Natural killer cell (primary cell): ENCODE measurements around the gene ITGB2. TPM values are rescaled to one million over a fixed set of nuclear protein-coding genes. Genes with fewer than 3 reads are reported as not detected.

Source experiments
- ATAC-seq, 3 donors: fragments of 150-1000 bp in 2 of 3; fragments of 200-7000 bp in 1 of 3; cut with Tn5 transposase; 1 replicate in 1 of 3; 2 replicates in 2 of 3; pipeline ENCODE4 v1.10.0; 2021; ENCODE audit warnings: mild to moderate bottlenecking in 2 of 3, moderate library complexity in 2 of 3
- DNase-seq, 2 donors: peaks; one replicate each; pipeline versions ENCODE4 v3.0.0 to v3.0.0-alpha.2; 2013 to 2021; ENCODE audit warnings: mixed read lengths in 1 of 2
- H3K27ac ChIP-seq: one replicate; pipeline ENCODE4 v1.5.1; 2013; ENCODE audit warnings: mild to moderate bottlenecking, low read length
- H3K27me3 ChIP-seq: one replicate; pipeline ENCODE4 v1.6.1; 2013; ENCODE audit warnings: low read length; ENCODE audit not compliant: control insufficient read depth, insufficient read depth
- H3K36me3 ChIP-seq: one replicate; pipeline ENCODE4 v1.6.1; 2013; ENCODE audit warnings: low read length; ENCODE audit not compliant: control insufficient read depth, insufficient read depth
- H3K4me1 ChIP-seq: one replicate; pipeline ENCODE4 v1.6.1; 2013; ENCODE audit warnings: low read length; ENCODE audit not compliant: control insufficient read depth, insufficient read depth
- H3K4me3 ChIP-seq: one replicate; pipeline ENCODE4 v1.5.1; 2013; ENCODE audit warnings: low read length
- H3K9me3 ChIP-seq: one replicate; pipeline ENCODE4 v1.6.1; 2013; ENCODE audit warnings: low read length; ENCODE audit not compliant: control insufficient read depth, insufficient read depth
- H3K27ac Mint-ChIP-seq, 2 donors: one replicate each; pipeline ENCODE4 v1.8.0; 2022; ENCODE audit warnings: mild to moderate bottlenecking in 2 of 2, mixed read lengths in 2 of 2, moderate library complexity in 1 of 2
- H3K27me3 Mint-ChIP-seq, 2 donors: one replicate each; pipeline ENCODE4 v1.8.0; 2022; ENCODE audit warnings: low read depth in 2 of 2, mixed read lengths in 2 of 2
- H3K36me3 Mint-ChIP-seq: one replicate; pipeline ENCODE4 v1.8.0; 2022; ENCODE audit warnings: mixed read lengths
- H3K4me1 Mint-ChIP-seq, 2 donors: one replicate each; pipeline ENCODE4 v1.8.0; 2022; ENCODE audit warnings: mixed read lengths in 2 of 2
- H3K4me3 Mint-ChIP-seq: one replicate; pipeline ENCODE4 v1.8.0; 2022; ENCODE audit warnings: mild to moderate bottlenecking, moderate library complexity, mixed read lengths
- H3K9me3 Mint-ChIP-seq, 2 donors: one replicate each; pipeline ENCODE4 v1.8.0; 2022; ENCODE audit warnings: mixed read lengths in 2 of 2
- WGBS: methylation state at CpG from one replicate; pipeline ENCODE4 v1.1.7; 2013; ENCODE audit warnings: missing lambda C conversion rate; ENCODE audit not compliant: insufficient coverage; 5-methylcytosine and 5-hydroxymethylcytosine counted together
- intact Hi-C: fragments of 100-400 bp; cut with micrococcal nuclease; formaldehyde crosslinking; loops from one replicate; pipeline ENCODE4 v1.14.2; 2022
- total RNA-seq, 4 donors: library from RNA; stranded (reverse); fragments of 120-200 nt in 1 of 4; gene quantifications; one replicate each; pipeline versions ENCODE4 v1.2.3 to v1.2.4, GENCODE V29; 2013 to 2022
- TF ChIP-seq, protein P1 (sequence below): fragments of 200-600 bp; IDR thresholded peaks from one replicate; pipeline ENCODE4 v1.8.0; 2022; ENCODE audit warnings: antibody characterized with exemption

Gene ITGB2
- total RNA-seq, 3 donors from 2014 or later (not counting 1 experiment from before 2014, with no cell fraction given), result 1,223 to 1,393 (median 1,250) TPM

DNA sequence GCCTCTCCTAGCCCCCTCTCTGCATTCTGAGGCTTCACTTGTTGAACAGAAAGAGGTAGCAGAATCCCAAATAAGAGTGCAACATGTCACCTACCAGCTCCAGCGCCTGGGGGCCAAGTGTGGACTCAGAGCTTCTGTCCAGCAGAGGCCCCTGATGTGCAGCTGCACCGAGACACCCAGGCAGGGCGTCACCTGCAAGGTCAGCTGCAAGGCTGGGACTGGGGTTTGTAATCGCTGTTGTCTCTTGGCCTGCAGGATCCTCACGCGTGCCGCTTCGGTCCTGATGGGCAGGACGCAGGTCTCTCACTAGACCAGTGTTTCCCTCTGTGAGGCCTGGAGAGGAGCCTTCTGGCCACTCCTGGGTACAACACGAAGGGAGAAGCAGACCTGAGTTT, 14.8 kb upstream of the ITGB2 start:
- Histone ChIP-seq H3K9me3 (no peaks in the 10 kb centered on the region), H3K36me3 (no peaks in the 10 kb centered on the region), H3K4me3 (no peak overlapping the region), H3K27ac (no peak overlapping the region), H3K4me1 (peaks cover 41% of the 10 kb centered on the region), H3K27me3 (no peaks in the 10 kb centered on the region)
- WGBS, result 98% methylated on average over 10 of the region's 10 CpGs
- Mint-ChIP-seq H3K36me3 (no peaks in the 10 kb centered on the region), H3K4me1 (peaks cover 18 to 28% of the 10 kb centered on the region in 2 donors), H3K27me3 (no peaks in the 10 kb centered on the region), H3K27ac (no peak overlapping the region), H3K9me3 (no peaks in the 10 kb centered on the region), H3K4me3 (no peak overlapping the region)
- ATAC-seq (no peak), DNase-seq (no peak)
- intact Hi-C loops, result no loop called here
- TF ChIP-seq, protein P1, sequence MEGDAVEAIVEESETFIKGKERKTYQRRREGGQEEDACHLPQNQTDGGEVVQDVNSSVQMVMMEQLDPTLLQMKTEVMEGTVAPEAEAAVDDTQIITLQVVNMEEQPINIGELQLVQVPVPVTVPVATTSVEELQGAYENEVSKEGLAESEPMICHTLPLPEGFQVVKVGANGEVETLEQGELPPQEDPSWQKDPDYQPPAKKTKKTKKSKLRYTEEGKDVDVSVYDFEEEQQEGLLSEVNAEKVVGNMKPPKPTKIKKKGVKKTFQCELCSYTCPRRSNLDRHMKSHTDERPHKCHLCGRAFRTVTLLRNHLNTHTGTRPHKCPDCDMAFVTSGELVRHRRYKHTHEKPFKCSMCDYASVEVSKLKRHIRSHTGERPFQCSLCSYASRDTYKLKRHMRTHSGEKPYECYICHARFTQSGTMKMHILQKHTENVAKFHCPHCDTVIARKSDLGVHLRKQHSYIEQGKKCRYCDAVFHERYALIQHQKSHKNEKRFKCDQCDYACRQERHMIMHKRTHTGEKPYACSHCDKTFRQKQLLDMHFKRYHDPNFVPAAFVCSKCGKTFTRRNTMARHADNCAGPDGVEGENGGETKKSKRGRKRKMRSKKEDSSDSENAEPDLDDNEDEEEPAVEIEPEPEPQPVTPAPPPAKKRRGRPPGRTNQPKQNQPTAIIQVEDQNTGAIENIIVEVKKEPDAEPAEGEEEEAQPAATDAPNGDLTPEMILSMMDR, result no peak

DNA sequence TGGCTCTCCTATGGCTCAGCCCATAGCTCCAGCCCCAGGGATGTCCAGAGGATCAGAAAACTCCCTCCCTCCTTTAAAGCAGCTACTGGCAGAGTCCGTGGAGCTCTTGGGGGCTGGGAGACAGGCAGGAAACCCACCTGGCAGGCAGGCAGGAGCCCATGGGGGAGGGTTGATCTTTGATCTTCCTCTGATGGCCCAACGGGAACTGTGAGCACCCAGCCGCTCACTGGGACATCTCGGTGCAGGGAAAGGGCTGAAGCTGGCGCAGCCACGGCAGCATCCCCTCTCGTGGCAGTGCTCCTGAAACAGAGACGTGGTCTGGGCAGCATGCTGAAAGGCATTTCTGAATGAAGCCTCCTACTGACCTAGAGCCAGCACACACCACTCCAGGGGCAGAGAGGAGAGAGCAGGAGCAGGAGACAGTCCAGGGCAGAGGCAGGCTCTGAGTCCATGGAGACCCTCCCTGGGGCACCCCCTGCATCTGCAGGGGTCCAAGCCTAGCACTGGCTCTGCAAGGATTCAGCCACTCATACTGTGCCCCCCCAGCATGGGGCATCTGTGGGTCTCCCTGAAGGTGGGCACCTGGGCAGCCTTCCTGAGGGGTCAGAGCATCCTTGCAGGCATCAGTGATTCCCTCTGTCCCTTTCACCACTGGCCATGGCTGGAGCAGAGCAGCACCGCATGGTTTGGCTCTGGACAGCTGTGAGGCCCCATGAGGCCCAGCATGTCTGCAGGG, 14.3 kb upstream of the ITGB2 start:
- intact Hi-C loops, result loop anchor here (5.0 kb wide), 1 partner anchor 423 kb away; no protein-coding TSS in a partner anchor
- TF ChIP-seq, protein P1, result no peak
- H3K9me3 ChIP-seq, result no peaks in the 10 kb centered on the region
- WGBS, result 90% methylated on average over 9 of the region's 9 CpGs
- H3K9me3 Mint-ChIP-seq, result no peaks in the 10 kb centered on the region
- H3K36me3 Mint-ChIP-seq, result no peaks in the 10 kb centered on the region
- no peak for DNase-seq
- peaks cover 20 to 30% of the 10 kb centered on the region in 2 donors for H3K4me1 Mint-ChIP-seq
- H3K27me3 Mint-ChIP-seq, result no peaks in the 10 kb centered on the region
- H3K4me3 Mint-ChIP-seq, result no peak overlapping the region
- H3K4me3 ChIP-seq, result no peak overlapping the region
- ATAC-seq, result no peak
- H3K4me1 ChIP-seq, result peaks cover 42% of the 10 kb centered on the region
- H3K27ac Mint-ChIP-seq, result no peak overlapping the region
- no peak overlapping the region for H3K27ac ChIP-seq
- H3K27me3 ChIP-seq, result no peaks in the 10 kb centered on the region
- no peaks in the 10 kb centered on the region for H3K36me3 ChIP-seq

DNA sequence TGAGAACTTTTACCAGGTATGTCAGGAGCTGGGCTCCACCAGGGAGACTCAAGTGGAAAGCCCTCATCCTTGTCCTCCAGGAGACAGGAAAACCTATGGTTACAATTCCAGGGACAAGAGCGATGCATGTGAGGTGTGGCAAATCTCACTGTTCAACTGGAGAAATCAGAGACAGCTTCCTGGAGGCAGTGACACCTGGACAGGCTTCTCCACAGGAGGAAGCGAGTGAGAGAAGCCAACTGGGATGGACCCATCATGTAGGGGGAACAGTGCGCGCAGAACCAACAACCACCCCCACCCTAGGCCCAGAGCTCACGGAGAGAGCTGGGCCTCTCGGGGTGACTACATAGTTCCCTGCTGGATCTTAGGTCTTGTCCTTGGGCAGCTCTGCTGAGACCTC, 13.6 kb upstream of the ITGB2 start:
- Histone ChIP-seq H3K9me3 (no peaks in the 10 kb centered on the region), H3K4me3 (no peak overlapping the region), H3K36me3 (no peaks in the 10 kb centered on the region), H3K27me3 (no peaks in the 10 kb centered on the region), H3K4me1 (peaks cover 45% of the 10 kb centered on the region), H3K27ac (no peak overlapping the region)
- Mint-ChIP-seq H3K4me1 (peaks cover 27 to 36% of the 10 kb centered on the region in 2 donors), H3K36me3 (no peaks in the 10 kb centered on the region), H3K27ac (no peak overlapping the region), H3K9me3 (no peaks in the 10 kb centered on the region), H3K4me3 (no peak overlapping the region), H3K27me3 (no peaks in the 10 kb centered on the region)
- over 99% methylated on average over 6 of the region's 6 CpGs for WGBS
- ATAC-seq, result no peak
- intact Hi-C loops, result loop anchor here (5.0 kb wide), 1 partner anchor 422 kb away; no protein-coding TSS in a partner anchor
- TF ChIP-seq, protein P1, result no peak
- DNase-seq, result no peak

DNA sequence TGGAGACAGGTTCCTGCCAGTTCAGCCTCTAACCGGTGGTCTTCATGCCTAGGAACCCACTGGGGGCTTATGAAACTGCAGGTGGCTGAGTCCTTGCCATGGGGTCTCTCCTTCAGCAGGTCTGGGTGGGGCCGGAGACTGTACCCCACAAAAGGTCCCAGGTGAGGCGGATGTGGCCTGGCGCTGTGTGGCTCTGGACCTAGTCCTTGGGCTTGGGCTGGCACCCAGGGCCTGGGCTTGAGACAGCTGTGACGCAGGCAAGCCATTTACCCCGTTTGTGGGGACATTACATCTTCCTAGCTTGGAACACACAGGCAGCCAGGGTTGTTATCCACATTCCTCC, 13.2 kb upstream of the ITGB2 start:
- Histone ChIP-seq H3K27ac (no peak overlapping the region), H3K4me3 (no peak overlapping the region), H3K36me3 (no peaks in the 10 kb centered on the region), H3K27me3 (no peaks in the 10 kb centered on the region), H3K9me3 (no peaks in the 10 kb centered on the region), H3K4me1 (peaks cover 45% of the 10 kb centered on the region)
- DNase-seq (no peak), ATAC-seq (no peak)
- intact Hi-C loops, result loop anchor here (5.0 kb wide), 1 partner anchor 422 kb away; no protein-coding TSS in a partner anchor
- H3K4me1 Mint-ChIP-seq, result peaks cover 31 to 36% of the 10 kb centered on the region in 2 donors
- 97% methylated on average over 6 of the region's 6 CpGs for WGBS
- H3K36me3 Mint-ChIP-seq, result no peaks in the 10 kb centered on the region
- H3K4me3 Mint-ChIP-seq, result no peak overlapping the region
- H3K9me3 Mint-ChIP-seq, result no peaks in the 10 kb centered on the region
- no peaks in the 10 kb centered on the region for H3K27me3 Mint-ChIP-seq
- TF ChIP-seq, protein P1, result no peak
- H3K27ac Mint-ChIP-seq, result no peak overlapping the region
